Right lobe of liver (tissue), 6 donors: ENCODE data around the gene RFESD. TPM values are rescaled to one million over a fixed set of nuclear protein-coding genes. Genes with fewer than 3 reads are reported as not detected.

ENCODE experiments used
- ATAC-seq, 4 donors: fragments of 200-7000 bp; cut with Tn5 transposase; one replicate each; pipeline ENCODE4 v1.9.1; 2020; ENCODE audit warnings: mild to moderate bottlenecking in 4 of 4, moderate library complexity in 4 of 4
- DNase-seq, 3 donors: peaks; one replicate each; pipeline ENCODE4 v3.0.0-alpha.2; 2020
- H3K27ac ChIP-seq, 3 donors: fragments of 200-600 bp; one replicate each; pipeline ENCODE4 v1.8.0; 2022
- H3K27me3 ChIP-seq, 2 donors: fragments of 200-600 bp; one replicate each; pipeline ENCODE4 v1.8.0; 2022
- H3K36me3 ChIP-seq, 4 donors: fragments of 200-600 bp; sonication (generic) in 1 of 4; one replicate each; pipeline versions ENCODE4 v1.5.1 to v1.8.0; 2017 to 2022; ENCODE audit warnings: control low read depth in 1 of 4
- H3K4me1 ChIP-seq, 4 donors: fragments of 200-600 bp; sonication (generic) in 1 of 4; one replicate each; pipeline versions ENCODE4 v1.5.1 to v1.8.0; 2017 to 2022; ENCODE audit warnings: control low read depth in 1 of 4
- H3K4me3 ChIP-seq, 3 donors: fragments of 200-600 bp; one replicate each; pipeline ENCODE4 v1.8.0; 2022
- H3K9me3 ChIP-seq, 4 donors: fragments of 200-600 bp; sonication (generic) in 1 of 4; one replicate each; pipeline versions ENCODE4 v1.5.1 to v1.8.0; 2017 to 2022; ENCODE audit warnings: control low read depth in 1 of 4
- POLR2A ChIP-seq: fragments of 450-650 bp; IDR thresholded peaks from one replicate; pipeline ENCODE4 v1.6.1; 2017; ENCODE audit warnings: antibody characterized with exemption, mild to moderate bottlenecking
- WGBS: methylation state at CpG from one replicate; pipeline ENCODE4 v1.1.6; 2018; ENCODE audit warnings: low coverage, low lambda C conversion rate; ENCODE audit not compliant: insufficient coverage; ENCODE audit errors: missing lambda C conversion rate; 5-methylcytosine and 5-hydroxymethylcytosine counted together
- intact Hi-C, 2 donors: fragments of 100-400 bp; cut with DNase I; formaldehyde crosslinking; loops; one replicate each; pipeline versions ENCODE4 v1.11.2 to v1.14.1; 2022
- total RNA-seq, 6 experiments: library from RNA; depleted of rRNA in 2 of 6; stranded (reverse); fragments of >200 nt in 2 of 6; fragmentation: NEBNext Ultra II Directional in 3 of 6; extraction: Animal tissue kit (Norgen Biotek cat#: 25700) in 3 of 6; gene quantifications; one replicate each; pipeline versions ENCODE4 v1.1.0 to v1.2.4, GENCODE V29; 2016 to 2023
- TF ChIP-seq, protein P1 (sequence below), 4 donors: fragments of 200-600 bp in 3 of 4; fragments of 450-650 bp in 1 of 4; IDR thresholded peaks; one replicate each; pipeline versions ENCODE4 v1.5.1 to v1.8.0; 2016 to 2022; ENCODE audit warnings: antibody characterized with exemption in 4 of 4, mild to moderate bottlenecking in 2 of 4
- donor health status: DM: no; HTN: yes; CAD: no.
- donor health status: DM: no; HTN: no; CAD: no.
- donor health status: DM: no; HTN: no; CAD: no.
- donor health status: DM: no; HTN: yes; CAD: no.
- donor health status: DM: no; HTN: yes; CAD: no.

The RFESD gene
- total RNA-seq, 6 experiments from 2014 or later = 0.56 to 2.2 (median 1.6) TPM

GRCh38 chr5:95707055-95707454, 60.5 kb downstream of the RFESD start:
- DNase-seq (no peak), ATAC-seq (no peak)
- H3K9me3 ChIP-seq = no peaks in the 10 kb centered on the region
- H3K27ac ChIP-seq = no peak overlapping the region
- peaks cover 0 to 5% (median 0%) of the 10 kb centered on the region in 4 donors for H3K4me1 ChIP-seq
- intact Hi-C loops = no loop called here
- no peaks in the 10 kb centered on the region for H3K36me3 ChIP-seq
- no peak overlapping the region for H3K4me3 ChIP-seq
- H3K27me3 ChIP-seq = no peaks in the 10 kb centered on the region
- 88% methylated on average over 5 of the region's 9 CpGs for whole genome bisulfite sequencing
- TF ChIP-seq, protein P1, sequence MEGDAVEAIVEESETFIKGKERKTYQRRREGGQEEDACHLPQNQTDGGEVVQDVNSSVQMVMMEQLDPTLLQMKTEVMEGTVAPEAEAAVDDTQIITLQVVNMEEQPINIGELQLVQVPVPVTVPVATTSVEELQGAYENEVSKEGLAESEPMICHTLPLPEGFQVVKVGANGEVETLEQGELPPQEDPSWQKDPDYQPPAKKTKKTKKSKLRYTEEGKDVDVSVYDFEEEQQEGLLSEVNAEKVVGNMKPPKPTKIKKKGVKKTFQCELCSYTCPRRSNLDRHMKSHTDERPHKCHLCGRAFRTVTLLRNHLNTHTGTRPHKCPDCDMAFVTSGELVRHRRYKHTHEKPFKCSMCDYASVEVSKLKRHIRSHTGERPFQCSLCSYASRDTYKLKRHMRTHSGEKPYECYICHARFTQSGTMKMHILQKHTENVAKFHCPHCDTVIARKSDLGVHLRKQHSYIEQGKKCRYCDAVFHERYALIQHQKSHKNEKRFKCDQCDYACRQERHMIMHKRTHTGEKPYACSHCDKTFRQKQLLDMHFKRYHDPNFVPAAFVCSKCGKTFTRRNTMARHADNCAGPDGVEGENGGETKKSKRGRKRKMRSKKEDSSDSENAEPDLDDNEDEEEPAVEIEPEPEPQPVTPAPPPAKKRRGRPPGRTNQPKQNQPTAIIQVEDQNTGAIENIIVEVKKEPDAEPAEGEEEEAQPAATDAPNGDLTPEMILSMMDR (IDR thresholded peaks at IDR 0.05) = no peak
- no peak for TF ChIP-seq POLR2A

Other genes starting within 250 kb of the RFESD start
- 10 to 100 TPM; 29.0 to 42.2 (median 38.0) TPM for gene SKIC3, start 91.8 kb upstream of the RFESD start, total RNA-seq
- gene ARSK, start 91.7 kb upstream of the RFESD start, total RNA-seq = 1 to 10 TPM; 2.1 to 4.9 (median 4.0) TPM
- under 1 TPM in 4 of 6 experiments, not detected in 2; 0.11 to 0.31 (median 0.17) TPM for gene GPR150, start 26.7 kb upstream of the RFESD start, total RNA-seq
- gene SPATA9, start 36.2 kb downstream of the RFESD start, total RNA-seq = under 1 TPM in 4 of 6 experiments, not detected in 2; 0.35 to 0.55 (median 0.38) TPM
- 10 to 100 TPM; 24.1 to 49.1 (median 38.9) TPM for gene RHOBTB3, start 84.6 kb downstream of the RFESD start, total RNA-seq
- gene GLRX, start 175.9 kb downstream of the RFESD start, total RNA-seq = 100 to 1,000 TPM in 3 of 6 experiments, 10 to 100 TPM in 3; 40.2 to 228 (median 82.8) TPM